SU-DHL-6 (cell line): ENCODE data around the gene HTN1.
"Not testable (repeated sequence)": the region's sequence is repeated elsewhere in the genome, so short reads cannot be mapped to it uniquely, and the experiment has no call there.

Source experiments
- H2AFZ ChIP-seq: fragments of 200-600 bp; sonication (generic); 2 replicates; pipeline ENCODE4 v1.6.1; 2014; ENCODE audit warnings: low read depth, mild to moderate bottlenecking, moderate library complexity, mixed read lengths, antibody characterized with exemption, low read length; ENCODE audit not compliant: severe bottlenecking
- H3F3A ChIP-seq: fragments of 200-600 bp; shearing (Covaris generic); 2 replicates; pipeline ENCODE4 v1.6.0; 2016; ENCODE audit warnings: antibody characterized with exemption, mild to moderate bottlenecking; ENCODE audit not compliant: insufficient read depth
- H3K27ac ChIP-seq: fragments of 200-600 bp; sonication (generic); 2 replicates; pipeline ENCODE4 v1.5.1; 2016; ENCODE audit warnings: low read depth, mild to moderate bottlenecking, low read length, moderate library complexity, mixed read lengths
- H3K27me3 ChIP-seq: fragments of 200-600 bp; sonication (generic), shearing (Covaris generic); 2 replicates; pipeline ENCODE4 v1.6.0; 2014; ENCODE audit warnings: mild to moderate bottlenecking, low read length
- H3K36me3 ChIP-seq: fragments of 200-600 bp; sonication (generic); 2 replicates; pipeline ENCODE4 v1.6.1; 2014; ENCODE audit warnings: mild to moderate bottlenecking, low read length, mixed read lengths
- H3K4me2 ChIP-seq: fragments of 300-600, 200-600 bp; shearing (Covaris generic), sonication (generic); 2 replicates; pipeline ENCODE4 v1.6.0; 2014; ENCODE audit warnings: low read length, low read depth, mild to moderate bottlenecking; ENCODE audit not compliant: poor library complexity, severe bottlenecking
- H3K4me3 ChIP-seq: fragments of 200-600 bp; sonication (generic); 2 replicates; pipeline ENCODE4 v1.5.1; 2014; ENCODE audit warnings: antibody characterized with exemption, low read length, mild to moderate bottlenecking, mixed read lengths; ENCODE audit not compliant: insufficient read depth, poor library complexity, severe bottlenecking
- H3K79me2 ChIP-seq: fragments of 200-600 bp; sonication (generic); 2 replicates; pipeline ENCODE4 v1.6.1; 2014; ENCODE audit warnings: mild to moderate bottlenecking, low read length, moderate library complexity; ENCODE audit not compliant: insufficient read depth
- H3K9ac ChIP-seq: fragments of 200-600 bp; sonication (generic); 2 replicates; pipeline ENCODE4 v1.7.0; 2014; ENCODE audit warnings: mild to moderate bottlenecking, low read length
- H3K9me2 ChIP-seq: fragments of 200-600 bp; sonication (generic); replicated peaks from 2 replicates; pipeline ENCODE4 v1.6.1; 2014; ENCODE audit warnings: low read length; ENCODE audit not compliant: insufficient read depth
- H3K9me3 ChIP-seq: fragments of 200-600 bp; sonication (generic); 2 replicates; pipeline ENCODE4 v1.6.1; 2014; ENCODE audit warnings: low read length, mixed read lengths; ENCODE audit not compliant: insufficient read depth
- H4K20me1 ChIP-seq: fragments of 200-600 bp; sonication (generic); 2 replicates; pipeline ENCODE4 v1.6.1; 2014; ENCODE audit warnings: low read depth, mild to moderate bottlenecking, antibody characterized with exemption, low read length, moderate library complexity, mixed read lengths
- EZH2phosphoT487 ChIP-seq: fragments of 200-600 bp; sonication (generic), shearing (Covaris generic); conservative IDR thresholded peaks from 2 replicates; pipeline ENCODE4 v1.6.1; 2018; ENCODE audit warnings: mild to moderate bottlenecking, antibody characterized with exemption, low read length, moderate library complexity, mixed read lengths
- TF ChIP-seq, protein P1 (sequence below): fragments of 200-600 bp; sonication (generic); IDR thresholded peaks from one replicate; pipeline ENCODE4 v1.5.1; 2017; ENCODE audit warnings: antibody characterized with exemption, mild to moderate bottlenecking, low read length, moderate library complexity; ENCODE audit not compliant: insufficient read depth, poor library complexity, severe bottlenecking

The HTN1 gene

GRCh38 chr4:70041652-70042286 is 8.5 kb upstream of the HTN1 start:
- Histone ChIP-seq H3K27me3 (no peaks in the 10 kb centered on the region), H3K9me3 (no peaks in the 10 kb centered on the region), H3K4me3 (no peak overlapping the region), H3K9ac (no peak overlapping the region), H3K27ac (no peak overlapping the region), H3K79me2 (no peaks in the 10 kb centered on the region), H3K36me3 (no peaks in the 10 kb centered on the region), H3K4me2 (no peak overlapping the region), H3F3A (no peaks in the 10 kb centered on the region), H4K20me1 (no peaks in the 10 kb centered on the region), H3K9me2 (no peaks in the 10 kb centered on the region), H2AFZ (no peak overlapping the region)
- TF ChIP-seq, protein P1, sequence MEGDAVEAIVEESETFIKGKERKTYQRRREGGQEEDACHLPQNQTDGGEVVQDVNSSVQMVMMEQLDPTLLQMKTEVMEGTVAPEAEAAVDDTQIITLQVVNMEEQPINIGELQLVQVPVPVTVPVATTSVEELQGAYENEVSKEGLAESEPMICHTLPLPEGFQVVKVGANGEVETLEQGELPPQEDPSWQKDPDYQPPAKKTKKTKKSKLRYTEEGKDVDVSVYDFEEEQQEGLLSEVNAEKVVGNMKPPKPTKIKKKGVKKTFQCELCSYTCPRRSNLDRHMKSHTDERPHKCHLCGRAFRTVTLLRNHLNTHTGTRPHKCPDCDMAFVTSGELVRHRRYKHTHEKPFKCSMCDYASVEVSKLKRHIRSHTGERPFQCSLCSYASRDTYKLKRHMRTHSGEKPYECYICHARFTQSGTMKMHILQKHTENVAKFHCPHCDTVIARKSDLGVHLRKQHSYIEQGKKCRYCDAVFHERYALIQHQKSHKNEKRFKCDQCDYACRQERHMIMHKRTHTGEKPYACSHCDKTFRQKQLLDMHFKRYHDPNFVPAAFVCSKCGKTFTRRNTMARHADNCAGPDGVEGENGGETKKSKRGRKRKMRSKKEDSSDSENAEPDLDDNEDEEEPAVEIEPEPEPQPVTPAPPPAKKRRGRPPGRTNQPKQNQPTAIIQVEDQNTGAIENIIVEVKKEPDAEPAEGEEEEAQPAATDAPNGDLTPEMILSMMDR, result no peak
- no peak for TF ChIP-seq EZH2phosphoT487

GRCh38 chr4:70056534-70056933 is 6.3 kb downstream of the HTN1 start:
- not testable (repeated sequence) for H3K4me2 ChIP-seq, H4K20me1 ChIP-seq, H3K9me2 ChIP-seq, H3K27me3 ChIP-seq, H3K79me2 ChIP-seq, H3K36me3 ChIP-seq, H3K4me3 ChIP-seq, H2AFZ ChIP-seq, H3K9ac ChIP-seq, H3F3A ChIP-seq, H3K27ac ChIP-seq, H3K9me3 ChIP-seq

DNA sequence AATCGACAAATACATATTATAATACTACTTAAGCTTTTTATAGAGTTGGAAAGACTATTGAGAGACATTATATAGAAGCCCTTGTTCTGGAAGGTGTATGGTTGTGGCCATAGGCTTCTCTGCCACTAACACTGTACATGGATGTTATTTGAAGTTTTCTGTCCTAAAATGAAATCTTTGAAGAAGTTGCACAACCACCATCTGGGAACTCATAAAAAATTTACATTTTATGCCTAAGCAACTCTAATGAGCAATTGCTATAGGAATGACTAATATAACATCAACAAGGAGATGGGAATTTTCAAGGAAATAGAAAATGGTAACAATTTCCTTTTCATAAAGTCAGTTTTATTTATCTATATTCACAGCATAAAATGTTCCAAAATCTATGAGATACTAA is 7.4 kb downstream of the HTN1 start:
- Histone ChIP-seq H3K4me3 (no peak overlapping the region), H3K9me2 (no peaks in the 10 kb centered on the region), H2AFZ (no peak overlapping the region), H3F3A (no peaks in the 10 kb centered on the region), H3K36me3 (no peaks in the 10 kb centered on the region), H3K9me3 (no peaks in the 10 kb centered on the region), H4K20me1 (no peaks in the 10 kb centered on the region), H3K79me2 (no peaks in the 10 kb centered on the region), H3K27ac (no peak overlapping the region), H3K27me3 (no peaks in the 10 kb centered on the region), H3K9ac (no peak overlapping the region), H3K4me2 (no peak overlapping the region)
- TF ChIP-seq EZH2phosphoT487, result no peak
- TF ChIP-seq, protein P1, result no peak

DNA sequence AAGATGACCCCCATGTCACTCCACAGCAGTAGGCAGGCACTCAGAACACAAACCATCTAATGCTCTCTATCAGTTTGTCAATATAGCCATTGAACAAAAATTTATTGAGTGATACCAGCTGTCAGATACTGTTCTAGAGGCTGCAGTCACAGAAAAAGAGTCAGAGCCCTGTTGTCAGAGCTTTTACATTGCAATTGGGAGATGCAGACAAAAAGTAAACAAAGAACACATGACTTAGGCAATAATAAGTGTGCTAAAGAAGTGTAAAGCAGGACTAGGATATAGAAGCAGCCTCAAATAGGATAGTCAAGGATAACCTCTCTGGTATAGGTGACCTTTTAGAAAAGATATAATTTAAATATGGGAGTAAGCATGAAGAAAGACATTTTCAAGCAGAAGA is 8.9 kb downstream of the HTN1 start:
- Histone ChIP-seq H3K9me3 (no peaks in the 10 kb centered on the region), H3K4me3 (no peak overlapping the region), H3K27ac (no peak overlapping the region), H3K9ac (no peak overlapping the region), H3K36me3 (no peaks in the 10 kb centered on the region), H3F3A (no peaks in the 10 kb centered on the region), H4K20me1 (no peaks in the 10 kb centered on the region), H3K4me2 (no peak overlapping the region), H3K79me2 (no peaks in the 10 kb centered on the region), H2AFZ (no peak overlapping the region), H3K27me3 (no peaks in the 10 kb centered on the region), H3K9me2 (no peaks in the 10 kb centered on the region)
- no peak for TF ChIP-seq EZH2phosphoT487
- TF ChIP-seq, protein P1, result no peak
